NT2/D1 (cell line): ENCODE results near the gene TBC1D16.

Source experiments
- SUZ12 ChIP-seq: IDR thresholded peaks from 2 replicates; pipeline ENCODE4 v1.6.1; 2011; ENCODE audit not compliant: insufficient read length, insufficient read depth; ENCODE audit errors: extremely low read depth
- YY1 ChIP-seq: IDR thresholded peaks from 2 replicates; pipeline ENCODE4 v1.6.1; 2011; ENCODE audit not compliant: insufficient read length, insufficient read depth
- ZNF274 ChIP-seq: IDR thresholded peaks from 2 replicates; pipeline ENCODE4 v1.6.1; 2011; ENCODE audit warnings: mild to moderate bottlenecking, low read depth, low read length

GRCh38 chr17:80008383-80008840 is 27.3 kb downstream of the TBC1D16 start:
- TF ChIP-seq YY1 (no peak), ZNF274 (no peak), SUZ12 (no peak)
